ENCODE data around the gene SNX11. TPM values are rescaled to one million over a fixed set of nuclear protein-coding genes. Genes with fewer than 3 reads are reported as not detected.

SNX11 gene
- total and polyA plus RNA-seq, 4 donors: 11.4 to 31.0 (median 19.1) TPM

GRCh38 chr17:48110761-48111160, 3.2 kb downstream of the SNX11 start:
- 71 to 73% methylated on average over 9 of the region's 9 CpGs for WGBS, 2 donors
- peaks cover 0 to 8% (median 4%) of the 10 kb centered on the region in 5 donors for H3K4me1 ChIP-seq (ENCODE audit: control insufficient read depth in 5 of 5, insufficient read depth in 5 of 5, low read length in 5 of 5)
- no peak for TF ChIP-seq CTCF (IDR thresholded peaks at IDR 0.05; ENCODE audit: control extremely low read depth, extremely low read depth)
- no peak overlapping the region for H3K27ac ChIP-seq (ENCODE audit: low read depth in 1 of 2, low read length in 1 of 2)
- no peak for ATAC-seq (ENCODE audit: insufficient read depth, low FRiP score)
- no peak overlapping the region for H3K4me3 ChIP-seq
- no peak for DNase-seq
- H3K36me3 ChIP-seq (ENCODE audit: control insufficient read depth in 4 of 4, insufficient read depth in 4 of 4, low read length in 4 of 4): peaks cover 3 to 14% (median 6%) of the 10 kb centered on the region in 4 donors
- no peak overlapping the region for H3K9ac ChIP-seq (ENCODE audit: insufficient read depth in 1 of 2, low read length in 2 of 2)
- no peaks in the 10 kb centered on the region for H3K9me3 ChIP-seq (ENCODE audit: control insufficient read depth in 4 of 4, insufficient read depth in 3 of 4, low read length in 3 of 4)
- H3K27me3 ChIP-seq (ENCODE audit: control insufficient read depth in 3 of 3, insufficient read depth in 3 of 3, low read length in 2 of 3): no peaks in the 10 kb centered on the region

- DNase-seq: no peak
- Histone ChIP-seq H3K27me3 (ENCODE audit: control insufficient read depth in 3 of 3, insufficient read depth in 3 of 3, low read length in 2 of 3) (no peaks in the 10 kb centered on the region), H3K9me3 (ENCODE audit: control insufficient read depth in 4 of 4, insufficient read depth in 3 of 4, low read length in 3 of 4) (no peaks in the 10 kb centered on the region), H3K4me3 (no peak overlapping the region), H3K36me3 (ENCODE audit: control insufficient read depth in 4 of 4, insufficient read depth in 4 of 4, low read length in 4 of 4) (peaks cover 3 to 20% (median 7%) of the 10 kb centered on the region in 4 donors), H3K4me1 (ENCODE audit: control insufficient read depth in 5 of 5, insufficient read depth in 5 of 5, low read length in 5 of 5) (peaks cover 0 to 6% (median 4%) of the 10 kb centered on the region in 5 donors), H3K9ac (ENCODE audit: insufficient read depth in 1 of 2, low read length in 2 of 2) (no peak overlapping the region), H3K27ac (ENCODE audit: low read depth in 1 of 2, low read length in 1 of 2) (no peak overlapping the region)
- 91 to 93% methylated on average over 2 of the region's 2 CpGs for WGBS, 2 donors
- no peak for TF ChIP-seq CTCF (IDR thresholded peaks at IDR 0.05; ENCODE audit: control extremely low read depth, extremely low read depth)
- ATAC-seq (ENCODE audit: insufficient read depth, low FRiP score): no peak
Measured at GRCh38 chr17:48111937-48112241, 4.3 kb downstream of the SNX11 start.

- Histone ChIP-seq H3K9ac (ENCODE audit: insufficient read depth in 1 of 2, low read length in 2 of 2) (no peak overlapping the region), H3K27ac (ENCODE audit: low read depth in 1 of 2, low read length in 1 of 2) (peak overlapping the region in 1 of 2 donors; percentile 51), H3K9me3 (ENCODE audit: control insufficient read depth in 4 of 4, insufficient read depth in 3 of 4, low read length in 3 of 4) (no peaks in the 10 kb centered on the region), H3K36me3 (ENCODE audit: control insufficient read depth in 4 of 4, insufficient read depth in 4 of 4, low read length in 4 of 4) (peaks cover 3 to 22% (median 7%) of the 10 kb centered on the region in 4 donors), H3K4me1 (ENCODE audit: control insufficient read depth in 5 of 5, insufficient read depth in 5 of 5, low read length in 5 of 5) (peaks cover 0 to 5% (median 4%) of the 10 kb centered on the region in 5 donors), H3K27me3 (ENCODE audit: control insufficient read depth in 3 of 3, insufficient read depth in 3 of 3, low read length in 2 of 3) (no peaks in the 10 kb centered on the region), H3K4me3 (no peak overlapping the region)
- DNase-seq (no peak), ATAC-seq (ENCODE audit: insufficient read depth, low FRiP score) (peak; percentile 41)
- 43 to 70% methylated on average over 5 of the region's 5 CpGs for WGBS, 2 donors
- TF ChIP-seq CTCF (IDR thresholded peaks at IDR 0.05; ENCODE audit: control extremely low read depth, extremely low read depth): no peak
Measured at GRCh38 chr17:48113201-48113676, 5.7 kb downstream of the SNX11 start.
